GM19099 (cell line): ENCODE results near the gene DUS2.

Experiments used
- POLR2A ChIP-seq: IDR thresholded peaks from 3 replicates; pipeline ENCODE4 v1.6.1; 2011; ENCODE audit warnings: low read depth; ENCODE audit not compliant: insufficient read length; ENCODE audit errors: extremely low read depth

Gene DUS2

GRCh38 chr16:68113765-68114240, 90.7 kb downstream of the DUS2 start:
- no peak for TF ChIP-seq POLR2A

DNA sequence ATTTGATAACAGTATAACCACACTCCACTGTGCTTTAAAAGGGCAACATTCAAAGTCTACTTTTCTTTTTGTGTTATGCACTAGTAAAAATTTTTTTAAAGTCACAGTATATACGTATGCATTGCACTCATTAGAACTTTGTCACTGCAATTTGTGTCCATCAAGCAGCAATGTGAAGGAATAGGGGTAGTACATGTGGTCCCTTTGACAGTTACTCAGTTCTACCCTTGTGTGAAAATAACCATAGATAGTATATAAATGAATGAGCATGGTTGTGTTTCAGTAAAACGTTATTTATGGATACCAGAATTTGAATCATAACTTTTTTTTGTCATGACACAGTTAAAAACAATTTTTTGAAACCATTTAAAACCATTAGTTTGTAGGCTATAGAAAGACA, 92.8 kb downstream of the DUS2 start:
- no peak for TF ChIP-seq POLR2A

DNA sequence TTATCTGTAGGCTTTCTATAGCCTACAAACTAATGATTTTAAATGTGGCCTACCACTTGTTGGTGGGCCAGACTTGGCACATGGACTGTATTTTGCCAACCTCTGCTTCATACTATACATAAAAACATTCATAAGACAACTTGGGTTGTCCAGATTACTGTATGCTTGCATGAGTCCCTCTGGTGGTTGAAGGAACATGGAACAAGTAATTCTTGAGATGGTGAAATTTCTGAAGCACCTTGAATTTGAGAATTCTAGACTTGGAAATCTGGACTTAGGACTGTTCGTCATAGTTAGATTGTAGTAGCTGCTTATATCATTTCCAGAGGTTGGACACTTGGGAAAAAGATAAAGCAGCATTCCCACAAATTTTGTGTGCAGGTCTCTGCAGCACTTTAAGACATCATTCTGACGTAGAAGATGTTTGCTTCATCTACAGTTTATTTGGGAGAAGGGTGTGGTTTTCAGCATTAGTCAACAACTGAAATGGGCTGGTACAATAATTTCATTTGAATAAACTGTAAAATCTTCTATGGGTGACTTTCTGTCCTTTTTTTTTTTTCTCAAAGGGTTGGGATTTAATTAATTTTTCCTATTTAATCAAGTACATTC, 93.3 kb downstream of the DUS2 start:
- no peak for TF ChIP-seq POLR2A

DNA sequence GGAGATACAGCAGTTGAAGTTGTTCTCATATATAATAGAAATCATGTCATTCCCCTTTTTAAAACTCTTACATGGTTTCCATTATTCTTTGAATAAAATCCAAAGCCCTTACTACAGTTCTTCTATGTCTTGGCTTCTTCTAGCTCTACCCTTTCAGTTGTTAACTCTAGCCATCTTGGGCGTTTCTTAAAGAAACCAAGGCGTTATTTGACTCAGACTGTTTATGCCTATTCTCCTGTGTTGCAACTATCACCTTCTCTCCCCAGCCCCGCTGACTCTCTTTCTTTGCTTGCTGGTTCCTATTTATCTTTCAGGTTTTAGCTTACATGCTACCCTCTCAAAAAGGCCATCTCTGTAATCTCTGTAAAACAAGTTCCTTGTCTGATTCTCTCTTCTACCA, 94.8 kb downstream of the DUS2 start:
- no peak for TF ChIP-seq POLR2A

DNA sequence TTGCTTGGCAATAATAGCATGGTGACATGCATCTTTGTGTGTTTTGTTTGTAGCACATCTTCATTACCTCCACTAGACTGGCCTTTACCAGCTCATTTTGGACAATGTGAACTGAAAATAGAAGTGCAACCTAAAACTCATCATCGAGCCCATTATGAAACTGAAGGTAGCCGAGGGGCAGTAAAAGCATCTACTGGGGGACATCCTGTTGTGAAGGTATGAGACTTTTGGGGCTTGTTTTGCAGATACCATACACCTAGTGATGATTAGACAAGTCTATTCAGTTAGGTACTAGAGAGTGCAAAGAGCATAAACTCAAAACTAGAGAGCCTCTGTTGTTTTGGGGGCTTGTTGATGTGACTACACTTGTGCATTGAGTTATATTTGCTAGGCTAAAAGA, 103.3 kb downstream of the DUS2 start:
- no peak for TF ChIP-seq POLR2A

GRCh38 chr16:68128577-68129305, 105.7 kb downstream of the DUS2 start:
- no peak for TF ChIP-seq POLR2A
